GM21381 (cell line): Measurements from ENCODE around the gene PRKCQ.

Experiments used
- ATAC-seq: cut with Tn5 transposase; IDR thresholded peaks from one replicate; pipeline ENCODE4 v1.9.1; 2021; ENCODE audit warnings: mild to moderate bottlenecking, moderate library complexity; ENCODE audit not compliant: unreplicated experiment

Gene PRKCQ

GRCh38 chr10:6528198-6528950 lies 51.7 kb downstream of the PRKCQ start:
- no peak for ATAC-seq

- ATAC-seq = no peak
Measured at GRCh38 chr10:6525599-6526165, 54.4 kb downstream of the PRKCQ start.

- no peak for ATAC-seq
Measured at GRCh38 chr10:6522230-6522629, 57.8 kb downstream of the PRKCQ start.

- no peak for ATAC-seq
Measured at GRCh38 chr10:6520138-6520537, 59.9 kb downstream of the PRKCQ start.

- ATAC-seq = no peak
Measured at GRCh38 chr10:6518791-6519429, 61.2 kb downstream of the PRKCQ start.

GRCh38 chr10:6516929-6517284 lies 63.2 kb downstream of the PRKCQ start:
- no peak for ATAC-seq

- no peak for ATAC-seq
Measured at GRCh38 chr10:6516281-6516928, 63.7 kb downstream of the PRKCQ start.

GRCh38 chr10:6514844-6515780 lies 65.0 kb downstream of the PRKCQ start:
- no peak for ATAC-seq

- no peak for ATAC-seq
Measured at GRCh38 chr10:6514180-6514579, 65.9 kb downstream of the PRKCQ start.

- ATAC-seq = no peak
Measured at GRCh38 chr10:6513476-6513875, 66.6 kb downstream of the PRKCQ start.

- ATAC-seq = no peak
Measured at GRCh38 chr10:6512182-6512581, 67.9 kb downstream of the PRKCQ start.

GRCh38 chr10:6511347-6511746 lies 68.7 kb downstream of the PRKCQ start:
- no peak for ATAC-seq

- ATAC-seq = peak; percentile 96
Measured at GRCh38 chr10:6507311-6507710, 72.8 kb downstream of the PRKCQ start.

- no peak for ATAC-seq
Measured at GRCh38 chr10:6505300-6505699, 74.8 kb downstream of the PRKCQ start.

GRCh38 chr10:6504296-6504695 lies 75.8 kb downstream of the PRKCQ start:
- ATAC-seq = no peak

- ATAC-seq = no peak
Measured at GRCh38 chr10:6503171-6503570, 76.9 kb downstream of the PRKCQ start.

GRCh38 chr10:6501931-6502330 lies 78.1 kb downstream of the PRKCQ start:
- no peak for ATAC-seq

GRCh38 chr10:6499974-6500373 lies 80.1 kb downstream of the PRKCQ start:
- ATAC-seq = no peak

GRCh38 chr10:6498771-6499170 lies 81.3 kb downstream of the PRKCQ start:
- no peak for ATAC-seq

GRCh38 chr10:6497620-6498019 lies 82.5 kb downstream of the PRKCQ start:
- no peak for ATAC-seq
